ENCODE data around the gene C21orf58.

DNA sequence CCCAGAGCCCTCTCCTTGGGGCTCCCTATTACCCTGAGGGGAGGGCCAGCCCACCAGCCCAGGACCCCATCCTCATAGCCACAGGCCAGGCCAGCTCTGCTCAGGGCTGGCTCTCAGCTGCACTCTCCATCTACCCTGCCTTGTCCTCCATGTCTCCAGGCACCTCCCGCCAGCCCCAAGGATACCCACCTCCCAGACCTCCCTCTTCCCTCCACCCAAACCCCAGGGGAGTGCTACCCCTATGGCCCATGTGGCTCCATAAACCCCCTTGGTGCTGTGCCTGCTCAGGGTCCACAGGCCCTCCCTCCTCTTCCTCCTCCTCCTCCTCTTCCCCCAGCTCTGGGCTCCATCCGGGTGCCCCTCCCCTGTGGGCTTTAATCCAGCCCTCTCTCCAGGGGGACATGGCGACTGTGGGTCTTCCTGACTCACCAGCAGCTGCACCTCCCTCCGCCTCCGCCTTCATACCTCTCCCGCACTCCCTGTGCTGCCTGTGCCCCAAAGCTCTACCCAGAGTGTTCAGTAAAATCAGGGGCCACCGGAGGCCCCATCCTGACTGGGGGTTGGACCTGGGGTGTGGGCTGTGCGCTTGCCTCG, 28.4 kb downstream of the C21orf58 start:
- no peak for TF ChIP-seq JUNB (IDR thresholded peaks at IDR 0.05; ENCODE audit: unreplicated experiment)
- TF ChIP-seq EZH2 (IDR thresholded peaks at IDR 0.05; ENCODE audit: low read depth, unreplicated experiment), result no peak

All from GM23338 (cell line).